Ectodermal cell (in vitro differentiated cells): ENCODE data around the gene SPON1.

Source experiments
- H3K27ac ChIP-seq: 2 replicates; pipeline ENCODE4 v1.7.0; 2013; ENCODE audit warnings: mild to moderate bottlenecking, low read depth, low read length; ENCODE audit not compliant: insufficient read depth, poor library complexity, severe bottlenecking
- H3K27me3 ChIP-seq: 2 replicates; pipeline ENCODE4 v1.7.0; 2013; ENCODE audit warnings: mild to moderate bottlenecking, low read length; ENCODE audit not compliant: insufficient read depth, control insufficient read depth, poor library complexity, severe bottlenecking
- H3K36me3 ChIP-seq: one replicate; pipeline ENCODE4 v1.7.0; 2013; ENCODE audit warnings: low read length; ENCODE audit not compliant: control insufficient read depth, insufficient read depth
- H3K4me1 ChIP-seq: one replicate; pipeline ENCODE4 v1.7.0; 2013; ENCODE audit warnings: low read length; ENCODE audit not compliant: control insufficient read depth, insufficient read depth
- H3K4me3 ChIP-seq: 2 replicates; pipeline ENCODE4 v1.7.0; 2013; ENCODE audit warnings: low read depth, low read length, control low read depth; ENCODE audit not compliant: insufficient read depth
- H3K9me3 ChIP-seq: 2 replicates; pipeline ENCODE4 v1.7.0; 2013; ENCODE audit warnings: mild to moderate bottlenecking, low read length, moderate library complexity; ENCODE audit not compliant: control insufficient read depth
- WGBS, 2 experiments: methylation state at CpG; one replicate each; pipeline ENCODE4 v1.1.7; 2013; ENCODE audit warnings: missing lambda C conversion rate in 2 of 2; 5-methylcytosine and 5-hydroxymethylcytosine counted together

SPON1 gene

GRCh38 chr11:14093065-14093464 is 130.5 kb downstream of the SPON1 start:
- Histone ChIP-seq H3K27ac (no peak overlapping the region), H3K36me3 (no peaks in the 10 kb centered on the region), H3K9me3 (no peaks in the 10 kb centered on the region), H3K4me1 (no peaks in the 10 kb centered on the region), H3K27me3 (no peaks in the 10 kb centered on the region), H3K4me3 (no peak overlapping the region)
- WGBS, 2 experiments = 93 to 98% methylated on average over 1 of the region's 1 CpG

DNA sequence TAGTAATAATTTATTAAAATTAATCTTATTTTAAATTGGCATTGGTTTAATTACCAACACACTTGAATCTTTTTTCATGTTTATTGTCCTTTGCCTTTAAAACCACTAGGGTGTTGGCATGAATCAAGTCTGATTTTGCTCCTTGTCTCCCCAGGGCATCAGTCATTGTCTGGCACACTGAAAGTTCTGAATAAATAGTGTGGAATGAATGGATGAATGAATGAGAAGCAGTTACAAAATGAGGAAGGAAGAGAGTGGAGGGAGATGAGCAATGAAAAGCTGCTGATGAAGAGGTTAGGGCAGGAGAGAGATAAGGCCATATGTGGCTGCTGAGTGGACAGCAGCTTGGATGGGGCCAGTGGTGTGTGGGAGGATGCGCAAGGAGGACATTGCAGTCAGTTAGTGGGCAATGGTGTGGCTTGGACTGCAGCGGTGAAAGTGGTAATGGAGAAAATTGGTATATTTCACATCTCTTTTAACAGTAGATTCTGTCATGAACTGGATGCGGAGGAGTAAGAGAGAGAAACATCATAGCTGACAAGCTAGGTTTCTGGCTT is 132.0 kb downstream of the SPON1 start:
- H3K27ac ChIP-seq = no peak overlapping the region
- no peaks in the 10 kb centered on the region for H3K36me3 ChIP-seq
- 94 to 98% methylated on average over 3 of the region's 3 CpGs for whole genome bisulfite sequencing, 2 experiments
- no peak overlapping the region for H3K4me3 ChIP-seq
- no peaks in the 10 kb centered on the region for H3K9me3 ChIP-seq
- no peaks in the 10 kb centered on the region for H3K27me3 ChIP-seq
- H3K4me1 ChIP-seq = no peaks in the 10 kb centered on the region

DNA sequence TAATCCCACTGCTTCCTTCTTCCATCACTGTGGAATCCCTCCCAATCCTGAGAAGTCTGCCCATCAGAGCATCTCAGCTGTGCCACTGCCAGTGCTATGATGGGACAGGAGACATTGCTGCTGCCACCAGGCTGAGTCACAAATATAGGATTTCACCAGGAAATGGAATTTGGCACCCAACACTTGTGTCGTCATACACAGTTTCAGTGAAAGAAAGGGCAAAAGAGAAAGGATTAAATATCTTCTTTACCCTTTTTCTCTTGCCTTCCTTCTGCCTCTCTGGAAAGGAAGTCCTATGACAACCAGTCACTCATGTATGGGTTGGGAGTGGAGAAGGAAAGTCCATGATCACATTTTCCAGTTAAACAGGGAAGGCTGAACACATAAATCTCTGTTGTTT is 133.4 kb downstream of the SPON1 start:
- WGBS, 2 experiments = 93 to 96% methylated on average over 1 of the region's 1 CpG

GRCh38 chr11:14096606-14097005 is 134.1 kb downstream of the SPON1 start:
- Histone ChIP-seq H3K4me1 (no peaks in the 10 kb centered on the region), H3K27ac (no peak overlapping the region), H3K27me3 (no peaks in the 10 kb centered on the region), H3K4me3 (no peak overlapping the region), H3K9me3 (no peaks in the 10 kb centered on the region), H3K36me3 (no peaks in the 10 kb centered on the region)

More for the DNA sequence above, 133.4 kb downstream of the SPON1 start:
- Histone ChIP-seq H3K4me3 (no peak overlapping the region), H3K27me3 (no peaks in the 10 kb centered on the region), H3K27ac (no peak overlapping the region), H3K9me3 (no peaks in the 10 kb centered on the region), H3K4me1 (no peaks in the 10 kb centered on the region), H3K36me3 (no peaks in the 10 kb centered on the region)

- H3K27ac ChIP-seq = no peak overlapping the region
- H3K27me3 ChIP-seq = no peaks in the 10 kb centered on the region
- no peaks in the 10 kb centered on the region for H3K9me3 ChIP-seq
- H3K36me3 ChIP-seq = no peaks in the 10 kb centered on the region
- H3K4me1 ChIP-seq = no peaks in the 10 kb centered on the region
- H3K4me3 ChIP-seq = no peak overlapping the region
These were observed 138.9 kb downstream of the SPON1 start for GRCh38 chr11:14101388-14101787.

DNA sequence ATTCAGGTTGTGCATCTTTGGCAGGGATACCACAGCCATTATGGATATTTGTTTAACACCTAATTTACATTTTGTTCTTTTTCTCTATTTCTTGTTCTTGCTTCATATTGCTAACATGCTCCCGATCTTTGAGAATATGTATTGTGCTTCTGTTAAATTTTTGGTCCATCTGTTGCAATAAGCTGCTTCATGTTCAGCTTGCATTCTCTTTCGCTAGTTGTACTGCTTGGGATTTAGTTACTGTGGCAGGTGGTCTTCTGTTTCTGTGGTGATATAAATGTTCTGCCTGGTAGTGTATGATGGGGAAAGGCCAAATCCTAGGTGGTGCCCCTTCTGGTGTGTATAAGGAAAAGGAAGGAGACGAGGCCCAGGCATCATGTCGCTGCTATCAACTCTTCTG is 140.2 kb downstream of the SPON1 start:
- no peak overlapping the region for H3K27ac ChIP-seq
- H3K27me3 ChIP-seq = no peaks in the 10 kb centered on the region
- 91 to 96% methylated on average over 4 of the region's 4 CpGs for WGBS, 2 experiments
- H3K4me1 ChIP-seq = no peaks in the 10 kb centered on the region
- no peak overlapping the region for H3K4me3 ChIP-seq
- H3K9me3 ChIP-seq = no peaks in the 10 kb centered on the region
- H3K36me3 ChIP-seq = no peaks in the 10 kb centered on the region

DNA sequence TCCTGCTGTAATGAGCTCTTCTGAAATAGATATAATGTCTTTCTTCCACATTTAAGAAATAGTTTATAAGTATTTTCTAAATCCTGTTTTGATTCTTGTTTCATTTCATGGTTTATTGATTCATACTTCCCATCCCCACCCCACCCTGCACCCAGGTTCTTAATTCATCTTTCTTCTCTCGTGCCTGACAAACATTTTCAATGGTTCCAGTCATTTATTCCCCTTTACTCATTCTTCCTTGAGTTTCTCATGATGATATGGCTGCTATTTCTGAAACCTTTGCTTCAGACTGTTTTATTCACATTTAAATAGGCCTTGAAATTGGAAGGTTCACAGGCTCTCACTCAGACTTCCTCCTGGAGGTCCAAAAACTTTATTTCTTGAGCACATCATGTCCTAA is 142.9 kb downstream of the SPON1 start:
- Histone ChIP-seq H3K27ac (no peak overlapping the region), H3K4me3 (no peak overlapping the region), H3K4me1 (no peaks in the 10 kb centered on the region), H3K36me3 (no peaks in the 10 kb centered on the region), H3K27me3 (no peaks in the 10 kb centered on the region), H3K9me3 (no peaks in the 10 kb centered on the region)
- 90 to 91% methylated on average over 1 of the region's 1 CpG for WGBS, 2 experiments

DNA sequence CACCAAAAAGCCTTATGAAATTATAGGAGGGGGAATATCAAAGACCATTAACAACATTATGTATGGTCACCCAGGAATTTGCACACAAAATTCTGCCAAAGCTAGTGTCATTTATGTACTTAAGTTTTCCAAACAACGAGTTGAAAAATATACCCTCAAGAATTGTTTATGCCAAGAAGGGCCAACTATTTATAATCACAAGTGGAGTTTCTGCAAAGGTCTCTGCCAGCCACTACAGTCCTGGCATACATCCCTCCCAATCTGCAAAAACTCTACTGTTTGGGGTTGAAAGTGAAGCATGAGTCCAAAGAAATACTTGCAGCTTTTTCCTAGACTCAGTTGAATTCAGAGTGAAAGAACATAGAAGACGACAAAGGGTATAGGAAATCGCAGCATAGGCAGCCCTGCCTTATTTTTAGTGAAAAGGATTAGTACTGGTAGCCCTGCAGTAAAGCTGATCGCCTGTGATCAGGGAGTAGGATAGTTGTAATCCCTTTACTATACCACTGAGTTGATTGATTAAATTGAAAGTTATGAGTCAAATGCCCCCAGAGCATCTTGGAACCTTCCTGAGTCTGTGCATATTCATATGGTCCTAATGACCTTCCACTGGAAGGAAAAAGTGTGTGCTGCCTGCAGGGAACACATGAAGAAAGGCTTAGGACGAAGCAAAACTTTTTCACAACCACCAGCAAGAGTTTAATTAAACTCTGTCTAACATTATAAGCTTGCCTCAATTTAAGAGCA is 144.0 kb downstream of the SPON1 start:
- Histone ChIP-seq H3K27me3 (no peaks in the 10 kb centered on the region), H3K4me1 (no peaks in the 10 kb centered on the region), H3K27ac (no peak overlapping the region), H3K36me3 (no peaks in the 10 kb centered on the region), H3K9me3 (no peaks in the 10 kb centered on the region), H3K4me3 (no peak overlapping the region)
- WGBS, 2 experiments = 70 to 83% methylated on average over 5 of the region's 5 CpGs

GRCh38 chr11:14107050-14107430 is 144.5 kb downstream of the SPON1 start:
- Histone ChIP-seq H3K4me3 (no peak overlapping the region), H3K9me3 (no peaks in the 10 kb centered on the region), H3K4me1 (no peaks in the 10 kb centered on the region), H3K27me3 (no peaks in the 10 kb centered on the region), H3K36me3 (no peaks in the 10 kb centered on the region), H3K27ac (no peak overlapping the region)
- WGBS, 2 experiments = 81 to 84% methylated on average over 4 of the region's 4 CpGs

- H3K4me1 ChIP-seq = no peaks in the 10 kb centered on the region
- no peaks in the 10 kb centered on the region for H3K9me3 ChIP-seq
- no peaks in the 10 kb centered on the region for H3K27me3 ChIP-seq
- 92 to 98% methylated on average over 1 of the region's 1 CpG for WGBS, 2 experiments
- no peak overlapping the region for H3K4me3 ChIP-seq
- H3K27ac ChIP-seq = no peak overlapping the region
- no peaks in the 10 kb centered on the region for H3K36me3 ChIP-seq
These were observed 147.2 kb downstream of the SPON1 start for GRCh38 chr11:14109742-14110141.
